DMS 273 (cell line): ENCODE data around the gene MET.
"Not testable (repeated sequence)": the region's sequence is repeated elsewhere in the genome, so short reads cannot be mapped to it uniquely, and the experiment has no call there.

Source experiments
- DNase-seq: peaks from one replicate; lab custom pipeline; 2025; ENCODE audit not compliant: unreplicated experiment; lab: John Stamatoyannopoulos, UW

MET gene

DNA sequence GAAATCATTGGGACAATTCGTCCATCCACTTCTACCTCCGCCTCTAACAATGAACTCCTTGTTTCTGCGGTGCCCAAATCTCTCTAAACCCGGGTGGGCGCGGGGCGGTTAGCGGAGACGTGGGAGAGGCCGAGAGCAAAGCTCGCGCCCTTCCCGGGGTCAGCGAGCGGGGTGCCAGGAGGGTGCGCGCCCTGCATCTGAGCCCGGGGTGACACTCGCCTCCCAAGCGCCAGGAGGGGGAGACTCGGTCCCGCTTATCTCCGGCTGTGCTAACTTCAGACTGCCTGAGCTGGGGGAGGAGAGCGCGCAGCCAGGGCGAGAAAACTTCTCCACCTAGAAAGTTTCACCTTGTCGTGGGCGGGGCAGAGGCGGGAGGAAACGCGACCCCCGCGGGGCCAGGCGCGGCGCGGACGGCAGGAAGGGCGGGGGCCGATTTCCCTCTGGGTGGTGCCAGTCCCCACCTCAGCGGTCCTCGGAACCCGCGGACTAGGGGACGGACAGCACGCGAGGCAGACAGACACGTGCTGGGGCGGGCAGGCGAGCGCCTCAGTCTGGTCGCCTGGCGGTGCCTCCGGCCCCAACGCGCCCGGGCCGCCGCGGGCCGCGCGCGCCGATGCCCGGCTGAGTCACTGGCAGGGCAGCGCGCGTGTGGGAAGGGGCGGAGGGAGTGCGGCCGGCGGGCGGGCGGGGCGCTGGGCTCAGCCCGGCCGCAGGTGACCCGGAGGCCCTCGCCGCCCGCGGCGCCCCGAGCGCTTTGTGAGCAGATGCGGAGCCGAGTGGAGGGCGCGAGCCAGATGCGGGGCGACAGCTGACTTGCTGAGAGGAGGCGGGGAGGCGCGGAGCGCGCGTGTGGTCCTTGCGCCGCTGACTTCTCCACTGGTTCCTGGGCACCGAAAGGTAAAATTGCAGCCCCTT, at the start of gene MET:
Gene MET (plus strand): TSS at position 516 of the 915 bp plus-strand sequence. CDS start 26,889 bp downstream, outside the sequence.
- DNase-seq, result peak; percentile 90

DNA sequence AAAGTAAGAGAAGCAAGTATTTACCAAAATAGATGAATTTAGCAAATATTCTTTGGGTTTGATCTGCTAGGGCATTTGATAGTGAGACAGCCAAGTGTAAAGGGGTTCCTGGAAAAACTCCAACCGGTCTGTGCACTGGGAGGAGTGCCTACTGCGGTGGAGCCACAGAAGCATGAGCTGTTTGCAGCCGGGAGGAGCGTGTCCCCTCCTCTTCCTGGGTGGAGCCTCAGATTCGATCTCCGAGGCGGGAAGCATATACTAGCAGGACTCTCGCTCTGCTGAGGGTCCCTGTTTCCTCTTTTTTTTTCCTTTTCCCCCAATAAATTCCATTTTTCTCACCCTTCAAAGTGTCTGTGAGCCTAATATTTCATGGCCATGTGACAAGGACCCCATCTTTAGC, 45.1 kb upstream of the MET start:
- no peak for DNase-seq

DNA sequence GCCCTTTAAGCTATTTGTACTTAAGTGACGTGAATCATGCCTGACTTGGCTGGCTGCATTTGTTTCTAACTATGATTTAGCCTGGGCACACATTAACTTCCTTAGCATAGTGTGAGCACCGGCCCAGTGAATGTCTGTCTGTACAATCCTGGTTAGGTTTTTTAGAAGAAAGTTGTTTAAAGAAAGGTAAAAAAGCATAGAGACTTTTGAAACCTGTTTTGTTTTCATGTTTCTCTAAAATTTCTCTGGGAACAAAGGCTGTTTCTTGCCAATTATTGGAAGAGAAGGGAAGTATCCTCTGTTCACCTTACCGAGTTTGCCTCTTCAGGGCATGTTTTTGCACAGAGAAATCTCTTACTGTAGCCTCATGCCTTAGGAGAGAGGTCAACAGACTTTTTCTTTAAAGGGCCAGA, 42.9 kb upstream of the MET start:
- DNase-seq, result peak; percentile 43

DNA sequence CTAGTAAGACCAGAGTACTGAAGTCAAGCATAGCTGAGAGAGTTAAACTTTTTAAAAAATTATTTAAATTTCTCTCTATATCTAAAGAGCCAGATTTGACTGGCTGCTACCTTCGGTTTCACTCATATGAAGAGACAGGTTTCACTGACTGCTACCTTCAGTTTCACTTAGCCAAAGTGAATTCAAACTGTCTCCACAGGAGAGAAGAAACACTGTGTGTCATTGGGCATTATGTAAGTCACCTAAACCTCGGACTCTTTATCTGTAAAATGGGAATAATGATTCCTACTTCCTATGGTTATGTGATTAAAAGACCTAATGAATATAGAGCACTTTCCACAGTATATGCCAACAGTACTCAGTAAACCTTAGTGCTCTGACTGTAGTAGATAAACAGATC, 41.6 kb upstream of the MET start:
- no peak for DNase-seq

DNA sequence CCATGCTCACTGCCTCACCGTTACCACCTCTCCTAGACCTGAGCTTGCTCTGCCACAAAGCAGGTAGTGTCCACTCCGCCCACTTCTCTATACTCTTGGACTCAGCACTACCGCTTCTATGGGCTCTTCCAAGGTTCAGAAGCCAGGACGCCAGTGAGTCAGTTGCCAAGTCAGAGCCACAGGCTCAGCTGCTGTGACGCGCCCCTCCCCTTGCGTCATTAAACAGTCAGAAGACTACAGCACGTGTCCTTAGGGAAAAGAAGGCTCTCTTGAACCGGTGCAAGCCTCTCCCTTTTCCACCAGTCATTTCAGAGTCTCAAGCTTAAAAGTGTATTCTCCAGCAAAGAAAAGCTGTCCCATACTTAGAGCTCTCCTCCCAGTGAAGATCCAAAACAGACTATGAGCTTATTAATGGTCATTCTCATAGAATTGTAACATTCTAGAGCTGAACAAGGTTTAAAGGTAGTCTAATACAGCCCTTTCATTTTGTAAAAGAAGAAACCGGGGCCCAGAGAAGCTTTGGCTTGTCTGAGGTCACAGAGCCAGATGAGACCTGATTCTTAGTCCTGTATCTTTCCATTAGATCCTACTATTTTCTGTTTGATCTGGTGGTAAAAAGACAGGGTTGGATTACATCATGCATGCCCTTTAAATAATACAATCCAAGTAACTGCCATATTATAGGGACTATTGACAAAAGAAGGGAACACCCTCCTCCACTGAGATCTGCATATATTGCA, 40.9 kb upstream of the MET start:
- DNase-seq, result peak; percentile 43

DNA sequence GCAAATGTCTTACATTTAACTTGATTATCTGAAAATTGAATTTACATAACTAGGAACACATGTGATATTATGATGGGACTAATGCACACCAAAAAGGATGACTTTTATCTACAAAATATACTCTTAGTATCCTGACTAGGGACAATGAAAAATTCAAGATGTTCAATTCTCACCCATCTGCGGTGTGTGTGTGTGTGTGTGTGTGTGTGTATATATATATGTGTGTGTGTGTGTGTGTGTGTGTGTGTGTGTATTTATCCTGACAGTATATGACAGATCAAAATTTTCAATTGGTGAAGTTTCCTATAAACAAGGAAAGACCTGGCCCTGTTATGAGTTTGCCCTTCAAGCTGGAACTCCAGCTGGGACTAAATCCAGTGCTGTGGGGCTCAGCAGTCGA, 40.3 kb upstream of the MET start:
- no peak for DNase-seq

DNA sequence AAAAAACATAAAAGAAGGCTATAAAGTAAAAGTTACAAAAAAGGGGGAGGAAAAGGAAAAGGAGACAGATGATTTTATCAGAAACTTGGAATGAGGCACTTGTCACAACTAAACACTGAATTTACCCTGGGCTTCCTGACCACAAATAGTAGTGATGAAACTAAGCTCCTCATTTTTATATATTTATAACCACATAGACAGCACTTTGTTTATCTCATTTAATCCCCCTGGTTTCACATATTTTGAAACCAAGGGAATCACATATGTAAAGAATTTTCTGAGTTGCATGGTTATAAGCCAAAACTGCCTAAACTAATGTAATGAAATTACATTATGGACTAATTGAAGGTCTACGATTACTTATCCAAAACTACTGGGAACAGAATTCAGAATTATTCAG, 39.6 kb upstream of the MET start:
- DNase-seq, result no peak

DNA sequence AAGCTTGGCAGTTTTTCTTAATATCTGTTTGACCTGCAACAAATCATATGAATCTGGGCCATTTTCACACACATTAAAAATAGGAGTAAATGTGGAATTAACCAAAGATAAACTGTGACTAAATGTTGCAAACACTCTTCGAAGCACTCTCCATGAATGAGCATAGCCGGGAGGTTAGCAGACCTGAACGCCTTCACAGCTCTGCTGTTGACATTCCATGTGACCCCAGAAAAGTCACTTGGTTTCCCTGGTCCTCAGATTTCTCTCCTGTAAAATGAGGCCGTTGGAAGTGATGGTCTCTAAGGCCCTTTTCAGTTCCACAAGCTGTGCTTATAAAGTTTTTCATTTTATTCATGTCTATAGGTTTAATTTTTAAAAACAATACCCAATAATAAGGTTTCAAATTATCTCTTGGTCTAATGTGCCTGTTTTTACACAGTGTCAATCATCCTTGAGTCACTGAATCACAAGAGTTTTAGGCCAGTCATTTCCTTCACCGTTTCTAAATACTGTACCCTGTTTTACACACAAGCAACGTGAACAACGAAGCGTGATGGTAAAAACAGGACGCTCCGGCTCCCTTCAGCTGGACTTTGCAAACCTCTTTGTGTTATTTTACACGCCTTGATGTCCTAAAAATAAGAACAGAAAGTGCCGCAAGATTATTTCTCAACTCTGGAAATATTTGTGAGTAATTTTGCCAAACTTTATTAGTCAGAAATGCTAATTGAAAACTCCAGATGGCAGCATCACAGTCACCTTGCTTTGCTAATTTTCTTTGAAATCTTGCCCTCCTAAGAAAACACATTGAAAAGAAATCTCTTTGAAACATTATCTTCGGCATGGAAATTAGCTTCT, 38.6 kb upstream of the MET start:
- peak; percentile 43 for DNase-seq

DNA sequence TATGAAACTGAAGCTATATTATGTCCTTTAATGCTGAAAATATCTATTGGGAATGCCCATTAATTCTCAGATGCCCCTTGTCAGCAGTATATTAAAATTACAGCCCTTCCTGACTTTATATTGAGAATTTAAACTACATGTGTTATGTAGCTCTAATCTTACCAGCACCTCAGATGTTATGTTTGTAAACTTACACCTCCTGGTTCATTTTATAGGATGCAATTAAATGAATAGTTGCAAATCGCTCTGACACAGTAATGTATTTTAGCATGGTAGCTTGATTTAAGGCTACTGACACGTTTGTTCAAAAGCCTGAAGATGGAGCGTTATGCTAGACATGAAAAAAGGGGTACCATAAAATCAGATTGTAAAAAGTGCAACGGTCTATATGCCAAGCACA, 35.0 kb upstream of the MET start:
- no peak for DNase-seq

DNA sequence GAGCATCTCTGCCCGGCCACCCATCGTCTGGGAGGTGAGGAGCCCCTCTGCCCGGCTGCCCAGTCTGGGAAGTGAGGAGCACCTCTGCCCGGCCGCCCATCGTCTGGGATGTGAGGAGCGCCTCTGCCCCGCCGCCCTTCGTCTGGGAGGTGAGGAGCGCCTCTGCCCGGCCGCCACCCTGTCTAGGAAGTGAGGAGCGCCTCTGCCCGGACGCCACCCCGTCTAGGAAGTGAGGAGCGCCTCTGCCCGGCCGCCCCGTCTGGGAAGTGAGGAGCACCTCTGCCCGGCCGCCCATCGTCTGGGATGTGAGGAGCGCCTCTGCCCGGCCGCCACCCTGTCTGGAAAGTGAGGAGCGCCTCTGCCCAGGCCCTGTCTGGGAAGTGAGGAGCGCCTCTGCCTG, 33.4 kb upstream of the MET start:
- not testable (repeated sequence) for DNase-seq

DNA sequence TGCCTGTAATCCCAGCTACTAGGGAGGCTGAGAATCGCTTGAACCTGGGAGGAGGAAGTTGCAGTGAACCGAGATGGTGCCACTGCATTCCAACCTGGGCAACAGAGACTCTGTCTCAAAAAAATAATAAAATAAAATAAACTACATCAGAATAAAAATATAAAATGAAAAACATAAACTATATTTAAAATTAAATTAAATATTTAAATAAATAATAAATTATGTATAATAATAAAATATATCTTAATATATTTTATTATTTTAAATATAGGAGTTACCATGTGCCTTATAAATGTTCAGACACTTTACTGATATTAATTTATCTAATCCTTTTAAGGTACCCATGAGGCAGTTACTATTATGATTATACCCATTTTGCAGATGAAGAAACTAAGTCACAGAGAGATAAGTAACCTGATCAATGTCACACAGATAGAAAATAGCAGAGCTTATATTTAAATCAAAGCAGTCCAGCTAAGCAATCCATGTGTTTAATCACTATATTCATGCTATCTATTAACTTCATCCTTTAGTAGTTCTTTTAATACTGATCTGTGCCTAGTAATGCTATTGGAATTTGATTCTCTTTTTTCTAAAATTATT, 30.3 kb upstream of the MET start:
- DNase-seq, result no peak

DNA sequence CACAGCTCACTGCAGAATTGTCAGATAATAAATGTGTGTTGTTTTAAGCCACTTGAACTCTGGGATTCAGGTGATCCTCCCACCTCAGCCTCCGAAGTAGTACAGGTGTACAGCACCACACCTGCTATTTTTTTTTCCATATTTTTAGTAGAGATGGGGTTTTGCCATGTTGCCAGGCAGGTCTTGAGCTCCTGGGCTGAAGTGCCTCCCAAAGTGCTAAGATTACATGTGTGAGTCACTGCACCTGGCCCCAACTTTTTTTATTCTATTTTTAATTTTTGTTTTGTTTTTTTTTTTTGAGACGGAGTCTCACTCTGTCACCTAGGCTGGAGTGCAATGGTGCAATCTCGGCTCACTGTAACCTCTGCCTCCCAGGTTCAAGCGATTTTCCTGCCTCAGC, 28.8 kb upstream of the MET start:
- DNase-seq, result not testable (repeated sequence)

DNA sequence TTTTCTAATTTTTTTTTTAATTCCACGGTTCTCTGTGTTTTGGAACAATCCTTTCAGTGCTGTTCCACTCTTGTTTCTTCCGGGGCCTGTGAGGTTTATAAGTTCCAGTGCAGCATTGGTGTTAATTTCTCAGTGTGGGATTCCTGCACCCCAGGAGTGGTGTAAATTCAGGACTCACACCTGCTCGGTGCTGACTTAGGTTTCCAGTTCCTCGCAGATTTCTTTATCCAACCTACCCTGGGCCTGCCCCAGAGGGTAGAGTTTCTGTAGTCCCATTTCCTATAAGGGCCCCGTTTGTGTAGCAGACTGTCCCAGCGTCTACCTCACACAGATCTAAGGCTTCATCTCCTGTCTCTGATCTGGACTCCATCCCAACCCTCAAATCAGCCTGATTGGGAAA, 27.4 kb upstream of the MET start:
- DNase-seq, result no peak

DNA sequence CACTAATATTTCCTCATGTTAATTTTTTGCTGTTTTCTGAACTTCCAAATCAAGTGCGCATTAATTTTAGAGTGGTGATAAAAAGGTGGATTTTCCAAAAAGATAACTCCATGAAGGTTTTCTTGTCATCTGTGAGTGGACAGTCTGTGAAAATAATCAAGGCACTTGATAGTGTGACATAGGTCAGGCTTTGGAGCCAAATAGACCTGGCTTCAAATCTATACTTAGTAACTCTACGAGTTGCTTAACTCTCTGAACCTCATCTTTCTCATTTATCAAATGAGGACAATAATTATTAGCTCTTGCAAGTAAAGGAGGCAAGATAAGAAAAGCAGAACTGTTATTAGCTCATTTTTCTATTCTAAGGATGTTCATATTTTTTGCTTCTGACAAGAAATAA, 24.7 kb upstream of the MET start:
- no peak for DNase-seq

DNA sequence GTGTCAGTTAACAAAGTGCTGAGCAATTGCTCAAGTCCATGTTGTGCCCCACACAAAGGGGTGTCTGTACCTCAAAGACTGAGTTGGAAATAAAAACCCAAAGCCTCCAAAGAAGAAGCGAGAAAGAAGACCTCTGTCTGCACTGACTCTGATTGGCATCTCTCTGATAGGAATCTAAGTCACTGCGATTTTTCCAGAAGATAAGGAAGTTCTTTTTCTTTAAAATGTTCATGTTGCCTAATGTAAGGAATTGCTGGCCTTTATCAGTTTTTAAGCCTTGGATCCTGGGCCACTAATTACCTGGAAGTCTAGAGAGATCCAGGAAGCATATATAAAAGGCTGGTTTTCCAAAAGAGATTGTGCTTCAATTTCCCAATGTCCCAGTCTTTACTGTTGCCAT, 24.1 kb upstream of the MET start:
- no peak for DNase-seq

DNA sequence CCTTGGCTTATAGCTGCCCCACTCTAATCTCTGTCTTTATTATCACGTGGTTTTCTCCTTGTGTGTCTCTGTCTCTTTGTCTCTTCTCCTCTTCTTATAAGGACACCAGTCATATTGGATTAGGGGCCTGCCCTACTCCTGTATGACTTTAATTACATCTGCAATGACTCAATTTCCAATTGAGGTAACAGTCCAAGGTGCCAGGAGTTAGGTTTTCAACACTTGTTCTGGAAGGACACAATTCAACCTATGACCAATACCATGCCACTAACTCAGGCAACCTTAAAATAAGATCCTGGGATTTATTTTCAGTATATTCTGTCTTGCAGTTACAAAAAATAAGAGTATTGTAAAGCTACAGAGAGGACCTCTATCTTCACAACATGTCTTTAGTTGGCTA, 21.6 kb upstream of the MET start:
- DNase-seq, result no peak

DNA sequence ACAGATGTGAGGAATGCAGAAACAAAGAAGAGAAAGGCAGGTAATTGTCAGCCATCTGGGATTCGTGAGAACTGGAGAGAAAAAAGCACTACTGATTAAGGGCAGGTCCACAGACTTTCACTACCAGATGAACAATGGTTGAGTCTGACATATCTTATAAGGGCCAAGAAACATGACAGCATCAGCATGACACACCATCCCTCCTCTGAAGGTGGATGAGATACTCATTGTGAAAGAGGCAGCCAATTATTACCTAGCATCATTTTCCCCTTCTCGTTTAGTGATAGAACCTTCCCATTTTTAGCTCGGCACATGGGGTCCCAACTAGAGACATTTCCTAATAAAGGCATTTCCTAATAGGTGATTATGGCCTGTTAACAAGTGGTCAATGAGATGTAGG, 19.2 kb upstream of the MET start:
- no peak for DNase-seq

DNA sequence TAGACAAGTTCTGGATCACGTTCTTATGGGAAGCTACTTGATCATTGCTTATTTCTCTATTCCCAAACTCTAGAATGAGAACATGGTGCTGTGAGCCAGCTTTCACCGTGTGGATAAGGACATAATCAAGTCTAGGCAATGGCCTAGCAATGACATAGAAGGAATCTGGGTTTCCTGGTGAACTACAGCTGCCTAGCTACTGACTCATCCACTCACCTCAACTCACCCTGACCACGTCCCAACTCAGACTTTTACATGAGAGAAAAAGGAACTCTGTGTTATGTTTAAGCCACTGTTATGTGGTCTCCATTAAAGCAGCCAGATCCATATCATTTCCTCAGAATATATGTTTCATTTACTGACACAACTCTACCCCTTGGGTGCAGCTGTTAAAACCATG, 18.8 kb upstream of the MET start:
- DNase-seq, result peak; percentile 10

DNA sequence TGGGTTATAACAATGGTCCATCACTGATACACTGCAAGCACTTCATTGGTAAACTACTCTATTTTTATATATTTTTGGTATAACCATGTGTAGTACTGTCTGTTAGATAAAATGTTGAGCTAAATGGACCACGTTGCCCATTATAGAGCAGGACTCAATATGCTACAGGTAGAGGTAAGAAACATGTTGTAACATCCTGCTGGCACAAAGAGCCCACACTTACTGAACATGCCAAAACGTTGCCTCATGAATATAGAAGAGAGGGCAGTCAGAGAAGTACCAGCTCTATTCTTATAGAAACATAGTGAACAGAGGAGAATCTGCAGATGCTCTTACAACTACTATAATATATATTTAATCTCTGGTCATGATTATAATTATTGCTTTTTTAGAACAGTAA, 18.4 kb upstream of the MET start:
- no peak for DNase-seq

DNA sequence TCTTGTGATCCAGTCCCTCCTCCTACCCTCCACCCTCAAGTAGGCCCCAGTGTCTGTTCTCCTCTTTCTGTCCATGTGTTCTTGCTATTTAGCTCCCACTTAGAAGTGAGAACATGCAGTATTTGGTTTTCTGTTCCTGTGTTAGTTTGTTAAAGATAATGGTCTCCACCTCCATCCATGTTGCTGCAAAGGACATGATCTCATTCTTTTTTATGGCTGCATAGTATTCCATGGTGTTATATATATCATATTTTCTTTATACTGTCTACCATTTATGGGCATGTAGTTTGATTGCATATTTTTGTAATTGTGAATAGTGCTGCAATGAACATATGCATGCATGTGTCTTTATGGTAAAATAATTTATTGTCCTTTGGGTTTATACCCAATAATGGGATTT, 12.7 kb upstream of the MET start:
- not testable (repeated sequence) for DNase-seq

DNA sequence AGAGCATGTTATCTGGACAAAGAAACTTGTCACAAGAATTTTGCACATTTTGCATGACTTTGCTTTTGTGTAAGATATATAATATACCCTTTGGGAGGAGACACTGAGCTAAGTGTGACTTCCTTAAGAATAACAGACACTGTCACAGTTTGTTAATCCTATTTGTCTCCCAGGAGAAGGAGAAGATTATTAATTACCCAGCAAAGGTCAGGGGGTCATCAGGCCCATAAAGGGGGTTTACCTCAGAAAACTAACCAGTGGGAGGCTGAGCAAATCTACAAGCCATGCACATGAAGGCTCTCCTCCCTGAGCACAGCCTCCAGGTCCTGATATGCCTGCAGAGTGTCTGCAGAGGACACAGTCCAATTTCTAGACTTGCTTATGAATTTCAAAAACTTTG, 10.1 kb upstream of the MET start:
- no peak for DNase-seq
